HG03095 (cell line): ENCODE results near the gene ABHD3.
A peak's percentile ranks its signal among the peaks of the same experiment; 100 is the strongest.
"Not testable (repeated sequence)": the region's sequence is repeated elsewhere in the genome, so short reads cannot be mapped to it uniquely, and the experiment has no call there.

Experiments
- ATAC-seq: cut with Tn5 transposase; IDR thresholded peaks from one replicate; pipeline ENCODE4 v1.9.1; 2021; ENCODE audit warnings: moderate library complexity; ENCODE audit not compliant: unreplicated experiment

The ABHD3 gene

GRCh38 chr18:21656402-21656801, 48.2 kb downstream of the ABHD3 start:
- ATAC-seq: no peak

- no peak for ATAC-seq
Measured at GRCh38 chr18:21653361-21653760, 51.2 kb downstream of the ABHD3 start.

- no peak for ATAC-seq
Measured at GRCh38 chr18:21652073-21652472, 52.5 kb downstream of the ABHD3 start.

GRCh38 chr18:21650311-21650710, 54.3 kb downstream of the ABHD3 start:
- no peak for ATAC-seq

GRCh38 chr18:21640375-21640774, 64.2 kb downstream of the ABHD3 start:
- not testable (repeated sequence) for ATAC-seq

- ATAC-seq: no peak
Measured at GRCh38 chr18:21638822-21639221, 65.8 kb downstream of the ABHD3 start.

DNA sequence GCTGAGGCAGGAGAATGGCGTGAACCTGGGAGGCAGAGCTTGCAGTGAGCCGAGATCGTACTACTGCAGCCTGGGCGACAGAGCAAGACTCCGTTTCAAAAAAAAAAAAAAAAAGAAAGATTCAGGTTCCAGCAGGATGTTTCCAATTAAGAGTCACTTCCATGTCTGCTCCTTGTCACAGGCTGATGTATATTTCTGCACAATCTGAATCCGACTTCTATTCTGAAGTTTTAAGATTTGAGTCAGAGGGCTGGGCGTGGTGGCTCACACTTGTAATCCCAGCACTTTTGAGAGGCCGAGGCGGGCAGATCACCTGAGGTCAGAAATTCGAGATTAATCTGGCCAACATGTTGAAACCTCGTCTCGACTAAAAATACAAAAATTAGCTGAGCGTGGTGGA, 67.8 kb downstream of the ABHD3 start:
- ATAC-seq: no peak

GRCh38 chr18:21634588-21635199, 69.9 kb downstream of the ABHD3 start:
- no peak for ATAC-seq

- no peak for ATAC-seq
Measured at GRCh38 chr18:21632393-21632792, 72.2 kb downstream of the ABHD3 start.

DNA sequence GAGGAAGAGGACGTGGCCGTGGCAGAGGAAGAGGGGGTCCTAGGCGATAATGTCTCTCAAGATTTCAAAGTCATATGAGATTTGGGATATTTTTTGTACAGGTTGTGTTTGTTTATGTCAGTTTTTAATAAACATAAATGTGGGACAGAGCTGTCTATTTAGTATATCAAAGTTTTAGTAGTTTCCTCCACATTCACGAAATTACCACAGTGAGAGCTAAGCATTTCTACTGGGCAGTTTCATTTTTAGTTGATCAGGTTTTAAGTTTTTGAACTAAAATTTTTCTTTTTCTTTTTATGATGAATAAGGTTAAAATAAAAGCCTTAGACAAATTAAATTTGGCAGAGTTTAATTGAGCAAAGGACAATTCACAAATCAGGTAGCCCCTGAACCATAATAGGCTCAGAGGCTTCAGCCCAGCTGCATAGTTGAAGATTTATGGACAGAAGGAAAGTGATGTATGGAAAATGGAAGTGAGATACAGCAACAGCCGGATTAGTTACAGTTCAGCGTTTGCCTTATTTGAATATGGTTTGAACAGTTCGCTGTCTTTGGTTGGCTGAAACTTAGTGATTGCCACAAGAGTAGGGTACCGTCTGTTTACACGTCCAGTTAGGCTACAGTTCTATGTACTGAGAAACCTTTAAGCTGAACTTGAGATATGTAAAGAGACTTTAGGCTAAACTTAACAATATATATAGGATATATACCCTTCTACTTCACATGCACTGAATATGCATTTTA, 75.3 kb downstream of the ABHD3 start:
- peak; percentile 96 for ATAC-seq

DNA sequence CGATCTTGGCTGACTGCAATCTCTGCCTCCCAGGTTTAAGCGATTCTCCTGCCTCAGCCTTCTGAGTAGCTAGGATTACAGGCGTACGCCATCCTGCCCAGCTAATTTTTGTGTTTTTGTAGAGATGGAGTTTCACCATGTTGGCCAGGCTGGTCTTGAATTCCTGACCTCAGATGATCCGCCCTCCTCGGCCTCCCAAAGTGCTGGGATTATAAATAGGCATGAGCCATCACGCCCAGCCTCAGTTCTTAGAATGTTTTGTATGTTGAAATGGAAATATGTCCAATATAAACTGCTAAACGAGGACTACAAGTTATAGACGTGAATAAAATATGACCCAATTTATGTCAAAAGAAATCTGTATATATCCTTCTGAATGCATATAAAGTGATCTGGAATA, 82.9 kb downstream of the ABHD3 start:
- not testable (repeated sequence) for ATAC-seq

GRCh38 chr18:21612125-21613039, 92.2 kb downstream of the ABHD3 start, which contains the start of gene SNRPD1:
TSS of gene SNRPD1 (plus strand) at chr18:21612314. CDS start at chr18:21612430, 116 bp downstream.
- ATAC-seq: peak; percentile 99

DNA sequence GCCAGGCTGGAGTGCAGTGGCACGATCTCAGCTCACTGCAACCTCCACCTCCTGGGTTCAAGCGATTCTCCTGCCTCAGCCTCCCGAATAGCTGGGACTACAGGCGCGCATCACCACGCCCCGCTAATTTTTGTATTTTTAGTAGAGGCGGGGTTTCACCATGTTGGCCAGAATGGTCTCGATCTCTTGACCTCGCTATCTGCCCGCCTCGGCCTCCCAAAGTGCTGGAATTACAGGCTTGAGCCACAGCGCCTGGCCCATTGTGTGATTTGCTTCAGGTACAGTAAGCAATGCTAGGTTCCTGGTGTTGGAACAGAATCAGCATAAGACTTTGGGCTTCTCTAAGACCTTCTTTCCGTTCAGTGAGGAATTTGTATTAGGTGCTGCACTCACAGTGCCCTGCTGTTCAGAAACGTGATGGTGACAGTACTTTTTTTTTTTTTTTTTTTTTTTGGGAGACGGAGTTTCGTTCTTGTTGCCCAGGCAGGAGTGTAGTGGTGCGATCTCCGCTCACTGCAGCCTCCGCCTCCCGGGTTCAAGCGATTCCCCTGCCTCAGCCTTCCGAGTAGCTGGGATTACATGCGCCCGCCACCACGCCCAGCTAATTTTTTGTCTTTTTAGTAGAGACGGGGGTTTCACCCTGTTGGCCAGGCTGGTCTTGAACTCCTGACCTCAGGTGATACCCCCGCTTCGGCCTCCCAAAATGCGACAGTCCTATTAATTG, 93.0 kb downstream of the ABHD3 start:
- peak; percentile 2 for ATAC-seq

DNA sequence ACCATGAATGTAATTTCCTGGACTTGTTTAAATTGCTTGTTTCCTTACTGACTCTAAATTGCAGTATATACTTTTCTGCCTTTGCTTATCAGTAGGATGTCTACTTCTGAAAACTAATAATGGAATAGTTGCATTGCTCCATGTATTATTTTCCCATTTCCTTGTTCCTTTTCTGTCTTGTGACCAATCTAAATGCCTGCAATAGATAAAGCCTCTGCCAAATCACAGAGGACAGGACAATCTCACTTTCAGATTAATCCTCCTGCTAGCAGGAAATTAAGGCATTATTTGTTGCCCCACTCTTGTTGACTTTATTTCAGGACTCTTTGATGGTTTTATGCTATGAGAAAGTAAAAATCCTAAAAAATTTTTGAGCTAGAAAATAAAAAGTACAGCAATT, 99.4 kb downstream of the ABHD3 start:
- ATAC-seq: no peak

- ATAC-seq: no peak
Measured at GRCh38 chr18:21604671-21605070, 99.9 kb downstream of the ABHD3 start.

DNA sequence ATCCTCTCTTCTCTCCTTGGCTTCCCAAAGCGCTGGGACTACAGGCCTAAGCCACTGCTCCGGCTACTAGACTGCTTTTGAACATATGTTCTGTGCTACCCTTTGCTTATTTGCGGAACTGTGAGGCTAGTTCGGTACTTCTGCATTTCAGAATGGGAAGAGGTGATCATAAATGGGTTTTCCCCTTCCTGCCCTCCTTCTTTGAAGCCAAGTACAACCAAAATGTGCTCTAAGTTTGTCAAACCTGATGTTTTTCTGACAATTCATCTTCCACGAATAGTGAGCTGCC, 102.3 kb downstream of the ABHD3 start:
- ATAC-seq: no peak
